ENCODE data around the gene LRRC71.

Gene LRRC71

GRCh38 chr1:156973417-156973816 is 53.0 kb downstream of the LRRC71 start:
- no peak overlapping the region for H3K9ac ChIP-seq (ENCODE audit: low read length)
- H3K27ac ChIP-seq (ENCODE audit: low read depth, low read length) = no peak overlapping the region
- peaks cover 22% of the 10 kb centered on the region for H3K36me3 ChIP-seq (ENCODE audit: control insufficient read depth, insufficient read depth, low read length)
- no peaks in the 10 kb centered on the region for H3K27me3 ChIP-seq (ENCODE audit: control insufficient read depth, insufficient read depth, low read length)
- H3K4me1 ChIP-seq (ENCODE audit: control insufficient read depth, insufficient read depth, low read length) = no peaks in the 10 kb centered on the region
- no peak overlapping the region for H3K4me3 ChIP-seq (ENCODE audit: low read length)

GRCh38 chr1:156975084-156975483 is 54.7 kb downstream of the LRRC71 start:
- Histone ChIP-seq H3K4me3 (ENCODE audit: low read length) (no peak overlapping the region), H3K27me3 (ENCODE audit: control insufficient read depth, insufficient read depth, low read length) (no peaks in the 10 kb centered on the region), H3K27ac (ENCODE audit: low read depth, low read length) (no peak overlapping the region), H3K9ac (ENCODE audit: low read length) (no peak overlapping the region), H3K36me3 (ENCODE audit: control insufficient read depth, insufficient read depth, low read length) (peaks cover 27% of the 10 kb centered on the region), H3K4me1 (ENCODE audit: control insufficient read depth, insufficient read depth, low read length) (no peaks in the 10 kb centered on the region)

- no peak overlapping the region for H3K4me3 ChIP-seq (ENCODE audit: low read length)
- H3K27me3 ChIP-seq (ENCODE audit: control insufficient read depth, insufficient read depth, low read length) = no peaks in the 10 kb centered on the region
- H3K4me1 ChIP-seq (ENCODE audit: control insufficient read depth, insufficient read depth, low read length) = no peaks in the 10 kb centered on the region
- H3K9ac ChIP-seq (ENCODE audit: low read length) = no peak overlapping the region
- peaks cover 20% of the 10 kb centered on the region for H3K36me3 ChIP-seq (ENCODE audit: control insufficient read depth, insufficient read depth, low read length)
- H3K27ac ChIP-seq (ENCODE audit: low read depth, low read length) = no peak overlapping the region
These were observed 60.1 kb downstream of the LRRC71 start for GRCh38 chr1:156980551-156980950.

Data from rectal smooth muscle tissue (tissue), 1 donor.